IMR-90 (cell line): ENCODE measurements around the gene C1orf159.

ENCODE experiments used
- CEBPB ChIP-seq: IDR thresholded peaks from 2 replicates; pipeline ENCODE4 v1.6.1; 2012; ENCODE audit warnings: low read depth, low read length, improper control_type of control experiment
- CHD1 ChIP-seq: IDR thresholded peaks from 2 replicates; pipeline ENCODE4 v1.6.1; 2012; ENCODE audit warnings: low read depth, low read length, improper control_type of control experiment
- CTCF ChIP-seq: conservative IDR thresholded peaks from 2 replicates; pipeline ENCODE4 v1.5.1; 2012; ENCODE audit warnings: mild to moderate bottlenecking, low read depth, low read length, improper control_type of control experiment
- FOS ChIP-seq: fragments of 150-350 bp; IDR thresholded peaks from 2 replicates; pipeline ENCODE4 v1.6.1; 2016; ENCODE audit warnings: low read depth, low read length
- MAZ ChIP-seq: IDR thresholded peaks from 2 replicates; pipeline ENCODE4 v1.6.1; 2012; ENCODE audit warnings: low read depth, mild to moderate bottlenecking, low read length, improper control_type of control experiment, moderate library complexity, borderline replicate concordance
- MXI1 ChIP-seq: IDR thresholded peaks from 2 replicates; pipeline ENCODE4 v1.6.1; 2012; ENCODE audit warnings: low read depth, mild to moderate bottlenecking, low read length, moderate library complexity, borderline replicate concordance
- NFE2L2 ChIP-seq: fragments of 150-350 bp; IDR thresholded peaks from 2 replicates; pipeline ENCODE4 v1.6.1; 2016; ENCODE audit warnings: low read depth, mild to moderate bottlenecking, low read length
- POLR2A ChIP-seq: IDR thresholded peaks from 2 replicates; pipeline ENCODE4 v1.6.1; 2012; ENCODE audit warnings: mild to moderate bottlenecking, low read depth, low read length
- RAD21 ChIP-seq: IDR thresholded peaks from 2 replicates; pipeline ENCODE4 v1.6.1; 2012; ENCODE audit warnings: low read length, improper control_type of control experiment
- RCOR1 ChIP-seq: IDR thresholded peaks from 2 replicates; pipeline ENCODE4 v1.6.1; 2012; ENCODE audit warnings: mild to moderate bottlenecking, low read length, improper control_type of control experiment; ENCODE audit not compliant: insufficient replicate concordance
- RFX5 ChIP-seq: IDR thresholded peaks from 2 replicates; pipeline ENCODE4 v1.8.0; 2012; ENCODE audit warnings: low read depth, mild to moderate bottlenecking, low read length, moderate library complexity
- SMC3 ChIP-seq: fragments of 150-350 bp; IDR thresholded peaks from 2 replicates; pipeline ENCODE4 v1.6.1; 2016; ENCODE audit warnings: low read depth, mild to moderate bottlenecking, antibody characterized with exemption, low read length, moderate library complexity
- USF2 ChIP-seq: fragments of 150-350 bp; IDR thresholded peaks from 2 replicates; pipeline ENCODE4 v1.6.1; 2017; ENCODE audit warnings: mild to moderate bottlenecking, antibody characterized with exemption, low read length, low read depth

DNA sequence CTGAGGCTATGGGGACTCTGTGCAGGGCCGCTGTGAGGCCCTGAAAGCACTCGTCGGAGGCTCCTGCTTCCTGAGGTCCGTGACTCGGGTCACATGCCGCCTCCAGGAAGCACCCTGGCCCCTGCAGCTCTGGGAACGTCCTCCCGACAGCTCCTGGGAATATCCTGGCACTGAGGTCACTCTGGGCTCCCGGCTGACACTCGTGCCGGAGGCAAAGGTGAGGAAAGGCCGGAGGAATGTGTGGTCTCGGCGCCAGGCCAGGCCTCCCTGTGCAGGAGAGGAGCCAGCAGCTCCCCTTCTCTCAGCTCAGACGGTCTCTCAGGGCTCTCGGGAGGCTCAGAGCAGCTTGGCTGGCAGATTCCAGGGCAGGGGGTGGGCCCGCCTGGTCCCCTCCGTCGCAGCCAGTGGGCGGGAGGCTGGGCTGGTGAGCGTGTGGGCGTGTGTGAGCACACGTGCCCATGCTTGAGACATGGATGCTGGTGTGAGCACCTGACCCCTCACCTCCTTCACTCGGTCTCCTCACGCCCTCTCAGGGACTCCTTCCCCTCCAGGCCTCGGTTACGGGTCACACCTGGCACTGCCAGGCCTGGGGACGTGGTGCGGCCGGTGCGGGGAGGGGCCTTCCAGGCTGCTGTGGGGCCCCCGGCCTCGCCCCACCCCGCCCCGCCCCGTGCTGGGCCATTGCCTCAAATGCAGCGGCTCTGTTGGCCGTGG, 36.3 kb downstream of the C1orf159 start:
- no peak for TF ChIP-seq CTCF
- peak; percentile 57; the same call in 1 of the 2 replicates for TF ChIP-seq POLR2A
- no peak for TF ChIP-seq RFX5
- no peak for TF ChIP-seq MXI1
- TF ChIP-seq NFE2L2 = no peak
- no peak for TF ChIP-seq CHD1
- TF ChIP-seq CEBPB = no peak
- TF ChIP-seq RCOR1 = no peak
- no peak for TF ChIP-seq RAD21
- peak; percentile 21; the same call in 1 of the 2 replicates for TF ChIP-seq FOS
- TF ChIP-seq SMC3 = no peak
- no peak; the same call in 1 of the 2 replicates for TF ChIP-seq MAZ
- TF ChIP-seq USF2 = peak; percentile 89
